Trophoblast cell (in vitro differentiated cells and primary cell): ENCODE data around the gene CAB39.

Experiments
- DNase-seq, 2 donors: peaks; one replicate each; pipeline ENCODE4 v3.0.0-alpha.2; 2016
- H2AFZ ChIP-seq: 2 replicates; pipeline ENCODE4 v1.6.1; 2013; ENCODE audit warnings: low read length, moderate library complexity, mild to moderate bottlenecking; ENCODE audit not compliant: insufficient read depth, poor library complexity
- H2AK5ac ChIP-seq: 2 replicates; pipeline ENCODE4 v1.6.1; 2013; ENCODE audit warnings: mild to moderate bottlenecking, low read length
- H2BK120ac ChIP-seq: 2 replicates; pipeline ENCODE4 v1.6.1; 2013; ENCODE audit warnings: low read length, mild to moderate bottlenecking, moderate library complexity; ENCODE audit not compliant: insufficient read depth, poor library complexity
- H2BK12ac ChIP-seq: 2 replicates; pipeline ENCODE4 v1.6.1; 2013; ENCODE audit warnings: mild to moderate bottlenecking, low read length, moderate library complexity
- H2BK5ac ChIP-seq: 2 replicates; pipeline ENCODE4 v1.6.1; 2013; ENCODE audit warnings: low read length, low read depth, moderate library complexity, mild to moderate bottlenecking; ENCODE audit not compliant: poor library complexity
- H3K14ac ChIP-seq: 2 replicates; pipeline ENCODE4 v1.6.1; 2013; ENCODE audit warnings: mild to moderate bottlenecking, low read length
- H3K18ac ChIP-seq: 2 replicates; pipeline ENCODE4 v1.6.1; 2013; ENCODE audit warnings: mild to moderate bottlenecking, low read length
- H3K23ac ChIP-seq: 2 replicates; pipeline ENCODE4 v1.6.1; 2013; ENCODE audit warnings: low read length
- H3K27ac ChIP-seq: 2 replicates; pipeline ENCODE4 v1.5.1; 2013; ENCODE audit warnings: low read depth, mild to moderate bottlenecking, inconsistent platforms, low read length, moderate library complexity
- H3K27me3 ChIP-seq: 2 replicates; pipeline ENCODE4 v1.6.1; 2013; ENCODE audit warnings: inconsistent platforms, mild to moderate bottlenecking, low read length, moderate library complexity; ENCODE audit not compliant: insufficient read depth
- H3K36me3 ChIP-seq, 2 experiments: 1 replicate in 1 of 2; 2 replicates in 1 of 2; pipeline ENCODE4 v1.6.1; 2013; ENCODE audit warnings: low read length in 2 of 2, mild to moderate bottlenecking in 2 of 2, moderate library complexity in 1 of 2; ENCODE audit not compliant: insufficient read depth in 2 of 2, control insufficient read depth in 1 of 2
- H3K4ac ChIP-seq: 2 replicates; pipeline ENCODE4 v1.6.1; 2013; ENCODE audit warnings: low read depth, mild to moderate bottlenecking, low read length, moderate library complexity
- H3K4me1 ChIP-seq, 2 experiments: 1 replicate in 1 of 2; 2 replicates in 1 of 2; pipeline ENCODE4 v1.6.1; 2013; ENCODE audit warnings: low read length in 2 of 2, mild to moderate bottlenecking in 2 of 2, moderate library complexity in 1 of 2; ENCODE audit not compliant: insufficient read depth in 2 of 2, control insufficient read depth in 1 of 2
- H3K4me2 ChIP-seq: 2 replicates; pipeline ENCODE4 v1.6.1; 2013; ENCODE audit warnings: inconsistent platforms, mild to moderate bottlenecking, low read length, moderate library complexity
- H3K4me3 ChIP-seq: 2 replicates; pipeline ENCODE4 v1.5.1; 2013; ENCODE audit warnings: mild to moderate bottlenecking, low read depth, low read length, inconsistent platforms
- H3K79me1 ChIP-seq: one replicate; pipeline ENCODE4 v1.6.1; 2013; ENCODE audit warnings: low read length
- H3K79me2 ChIP-seq: 2 replicates; pipeline ENCODE4 v1.6.1; 2013; ENCODE audit warnings: low read length, mild to moderate bottlenecking; ENCODE audit not compliant: control insufficient read depth, insufficient read depth, poor library complexity
- H3K9ac ChIP-seq: 2 replicates; pipeline ENCODE4 v1.6.1; 2013; ENCODE audit warnings: mild to moderate bottlenecking, low read length
- H3K9me3 ChIP-seq: 2 replicates; pipeline ENCODE4 v1.6.1; 2013; ENCODE audit warnings: low read depth, mild to moderate bottlenecking, control low read depth, inconsistent platforms, low read length; ENCODE audit not compliant: insufficient read depth
- H4K12ac ChIP-seq: 2 replicates; pipeline ENCODE4 v1.6.1; 2013; ENCODE audit warnings: low read depth, mild to moderate bottlenecking, low read length, moderate library complexity
- H4K8ac ChIP-seq: 2 replicates; pipeline ENCODE4 v1.6.1; 2013; ENCODE audit warnings: low read depth, mild to moderate bottlenecking, low read length, moderate library complexity
- H4K91ac ChIP-seq: one replicate; pipeline ENCODE4 v1.6.1; 2013; ENCODE audit warnings: low read depth, mild to moderate bottlenecking, low read length, moderate library complexity
- WGBS: extraction: QIAGEN DNeasy Blood & Tissue Kit; methylation state at CpG from one replicate; pipeline ENCODE4 v1.1.7; 2013; ENCODE audit warnings: missing lambda C conversion rate; ENCODE audit not compliant: insufficient read length, insufficient coverage; ENCODE audit errors: extremely low coverage; 5-methylcytosine and 5-hydroxymethylcytosine counted together

Gene CAB39

GRCh38 chr2:230816735-230817134, 104.1 kb downstream of the CAB39 start:
- Histone ChIP-seq H3K4me3 (no peak overlapping the region), H4K91ac (no peak overlapping the region), H3K27ac (no peak overlapping the region), H3K18ac (no peak overlapping the region), H3K36me3 (peaks cover 25 to 35% of the 10 kb centered on the region in 2 experiments), H3K27me3 (no peaks in the 10 kb centered on the region), H4K12ac (no peak overlapping the region), H3K23ac (no peak overlapping the region), H2BK5ac (no peak overlapping the region), H2AK5ac (no peak overlapping the region), H3K9ac (no peak overlapping the region), H3K79me2 (no peaks in the 10 kb centered on the region), H2BK12ac (no peak overlapping the region), H3K4me2 (no peak overlapping the region), H3K4me1 (no peaks in the 10 kb centered on the region), H3K79me1 (no peaks in the 10 kb centered on the region), H3K9me3 (no peaks in the 10 kb centered on the region), H2AFZ (no peak overlapping the region), H4K8ac (no peak overlapping the region), H2BK120ac (no peak overlapping the region), H3K14ac (no peak overlapping the region), H3K4ac (no peak overlapping the region)
- no peak for DNase-seq
- no CpG with 5 or more reads among the region's 7 CpGs for WGBS

- no peak overlapping the region for H4K91ac ChIP-seq
- H3K36me3 ChIP-seq = peaks cover 20 to 26% of the 10 kb centered on the region in 2 experiments
- H3K4me3 ChIP-seq = no peak overlapping the region
- no peaks in the 10 kb centered on the region for H3K9me3 ChIP-seq
- H3K23ac ChIP-seq = no peak overlapping the region
- H3K4me2 ChIP-seq = no peak overlapping the region
- no peak overlapping the region for H3K4ac ChIP-seq
- H3K79me1 ChIP-seq = no peaks in the 10 kb centered on the region
- no peak overlapping the region for H2BK12ac ChIP-seq
- H3K27me3 ChIP-seq = no peaks in the 10 kb centered on the region
- WGBS = no CpG with 5 or more reads among the region's 1 CpG
- no peak overlapping the region for H2AFZ ChIP-seq
- no peak overlapping the region for H4K12ac ChIP-seq
- H2AK5ac ChIP-seq = no peak overlapping the region
- no peaks in the 10 kb centered on the region for H3K79me2 ChIP-seq
- no peak overlapping the region for H2BK5ac ChIP-seq
- no peak for DNase-seq
- H3K4me1 ChIP-seq = no peaks in the 10 kb centered on the region
- H3K18ac ChIP-seq = no peak overlapping the region
- H3K27ac ChIP-seq = no peak overlapping the region
- no peak overlapping the region for H3K14ac ChIP-seq
- no peak overlapping the region for H4K8ac ChIP-seq
- H3K9ac ChIP-seq = no peak overlapping the region
- H2BK120ac ChIP-seq = no peak overlapping the region
Observed at GRCh38 chr2:230819433-230819832, 106.8 kb downstream of the CAB39 start.

- Histone ChIP-seq H4K8ac (no peak overlapping the region), H2BK12ac (no peak overlapping the region), H3K14ac (no peak overlapping the region), H3K23ac (no peak overlapping the region), H4K12ac (no peak overlapping the region), H2AK5ac (no peak overlapping the region), H3K79me2 (no peaks in the 10 kb centered on the region), H3K4ac (no peak overlapping the region), H3K18ac (no peak overlapping the region), H2BK120ac (no peak overlapping the region), H3K9me3 (no peaks in the 10 kb centered on the region), H2AFZ (no peak overlapping the region), H3K27me3 (no peaks in the 10 kb centered on the region), H3K27ac (no peak overlapping the region), H3K79me1 (no peaks in the 10 kb centered on the region), H3K36me3 (peaks cover 14 to 18% of the 10 kb centered on the region in 2 experiments), H3K4me3 (no peak overlapping the region), H4K91ac (no peak overlapping the region), H3K4me2 (no peak overlapping the region), H3K9ac (no peak overlapping the region), H2BK5ac (no peak overlapping the region), H3K4me1 (no peaks in the 10 kb centered on the region)
- DNase-seq = no peak
- WGBS = no CpG with 5 or more reads among the region's 18 CpGs
Observed at GRCh38 chr2:230821261-230821990, 108.8 kb downstream of the CAB39 start.

GRCh38 chr2:230821991-230822520, 109.4 kb downstream of the CAB39 start:
- no peak overlapping the region for H3K4ac ChIP-seq
- H2AK5ac ChIP-seq = no peak overlapping the region
- H2BK120ac ChIP-seq = no peak overlapping the region
- no peak overlapping the region for H3K23ac ChIP-seq
- no CpG with 5 or more reads among the region's 13 CpGs for WGBS
- no peak overlapping the region for H3K4me2 ChIP-seq
- no peak overlapping the region for H3K9ac ChIP-seq
- no peak overlapping the region for H4K12ac ChIP-seq
- H3K36me3 ChIP-seq = peaks cover 10 to 13% of the 10 kb centered on the region in 2 experiments
- H3K18ac ChIP-seq = no peak overlapping the region
- DNase-seq = peak; percentile 65 to 78
- H3K9me3 ChIP-seq = no peaks in the 10 kb centered on the region
- H3K27me3 ChIP-seq = no peaks in the 10 kb centered on the region
- no peak overlapping the region for H4K91ac ChIP-seq
- H3K79me1 ChIP-seq = no peaks in the 10 kb centered on the region
- no peak overlapping the region for H2AFZ ChIP-seq
- no peak overlapping the region for H3K14ac ChIP-seq
- H4K8ac ChIP-seq = no peak overlapping the region
- H3K4me3 ChIP-seq = no peak overlapping the region
- H2BK5ac ChIP-seq = no peak overlapping the region
- no peaks in the 10 kb centered on the region for H3K4me1 ChIP-seq
- H3K27ac ChIP-seq = no peak overlapping the region
- H2BK12ac ChIP-seq = no peak overlapping the region
- H3K79me2 ChIP-seq = no peaks in the 10 kb centered on the region
